ENCODE data around the gene JAK3. TPM values are rescaled to one million over a fixed set of nuclear protein-coding genes. Genes with fewer than 3 reads are reported as not detected.

JAK3 gene
- total RNA-seq, 1 experiment from 2014 or later = 3.3 TPM

DNA sequence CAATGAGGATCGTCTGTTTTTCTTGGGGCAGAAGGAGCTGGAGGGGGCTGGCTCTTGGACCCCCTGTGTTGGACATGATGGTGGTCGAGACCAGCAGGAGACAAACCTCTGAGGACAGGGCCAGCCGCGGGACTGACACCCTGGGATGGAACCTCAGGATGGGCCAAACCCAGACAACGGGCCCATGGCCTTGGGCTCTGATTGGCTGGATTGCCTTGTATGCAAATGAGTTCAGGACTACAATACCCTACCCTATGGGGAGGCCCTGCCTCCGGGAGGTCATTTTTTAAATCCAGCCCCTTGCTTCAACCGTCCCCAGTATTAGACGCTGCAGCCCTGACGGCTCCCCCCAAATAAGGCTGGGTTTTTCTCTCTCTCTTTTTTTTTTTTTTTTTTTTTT is 46.0 kb upstream of the JAK3 start:
- Histone ChIP-seq H3K56ac (ENCODE audit: insufficient read length, low read depth, low read length) (no peak overlapping the region), H3K4me2 (ENCODE audit: insufficient read depth, insufficient read length, low read length) (no peak overlapping the region), H2AK5ac (ENCODE audit: insufficient read length, low read length) (no peak overlapping the region), H2BK120ac (ENCODE audit: low read depth, low read length, poor library complexity, severe bottlenecking) (no peak overlapping the region), H3K27ac (ENCODE audit: insufficient read length, low read depth, low read length) (no peak overlapping the region), H4K5ac (ENCODE audit: insufficient read length, low read depth, low read length) (no peak overlapping the region), H3K23ac (ENCODE audit: insufficient read length, low read depth, low read length) (no peak overlapping the region), H3K9ac (ENCODE audit: extremely low read depth, insufficient read length, low read length) (no peak overlapping the region), H3K4ac (ENCODE audit: low read depth, low read length) (no peak overlapping the region), H3T11ph (ENCODE audit: low read length) (no peak overlapping the region), H3K79me2 (ENCODE audit: insufficient read depth, low read length) (no peaks in the 10 kb centered on the region), H2BK12ac (ENCODE audit: insufficient read length, low read depth, low read length) (no peak overlapping the region), H2BK5ac (ENCODE audit: insufficient read length, low read length) (no peak overlapping the region), H3K14ac (ENCODE audit: insufficient read depth, low read length) (no peak overlapping the region), H4K8ac (replicated peaks; ENCODE audit: insufficient read length, low read depth, low read length) (no peak overlapping the region), H4K20me1 (ENCODE audit: control insufficient read depth, insufficient read depth, insufficient read length) (no peaks in the 10 kb centered on the region), H2AFZ (ENCODE audit: low read length) (no peak overlapping the region), H3K9me3 (ENCODE audit: control insufficient read depth, low read depth, low read length) (no peaks in the 10 kb centered on the region), H2BK15ac (ENCODE audit: low read depth, low read length) (no peak overlapping the region), H3K79me1 (ENCODE audit: insufficient read depth, low read depth, low read length, poor library complexity, severe bottlenecking) (no peaks in the 10 kb centered on the region), H3K4me1 (ENCODE audit: insufficient read depth, low read length) (no peaks in the 10 kb centered on the region), H3K23me2 (ENCODE audit: insufficient read length, low read depth, low read length, poor library complexity, severe bottlenecking) (no peaks in the 10 kb centered on the region), H3K18ac (ENCODE audit: insufficient read length, low read depth, low read length) (no peak overlapping the region), H4K91ac (ENCODE audit: insufficient read length, low read depth, low read length) (no peak overlapping the region), H3K27me3 (ENCODE audit: insufficient read depth, low read length) (no peaks in the 10 kb centered on the region), H2BK20ac (ENCODE audit: low read depth, low read length, poor library complexity, severe bottlenecking) (no peak overlapping the region)
- no CpG with 5 or more reads among the region's 9 CpGs for WGBS (ENCODE audit: extremely low coverage, insufficient read length, low lambda C conversion rate)
- DNase-seq = no peak
- Mint-ChIP-seq H3K4me3 (no peak overlapping the region), H3K4me1 (peaks cover 6 to 12% of the 10 kb centered on the region in 2 experiments), H3K27me3 (ENCODE audit: low read depth) (peaks cover 25% of the 10 kb centered on the region), H3K36me3 (ENCODE audit: insufficient read depth in 1 of 3, low read depth in 3 of 3) (no peaks in the 10 kb centered on the region), H3K9me3 (peaks cover 0 to under 1% of the 10 kb centered on the region in 2 experiments; a peak in 2 of 5 replicates), H3K27ac (no peak overlapping the region; a peak in 1 of 7 replicates)
- TF ChIP-seq CTCF (conservative IDR thresholded peaks at IDR 0.05) = no peak
